HepG2 (cell line): ENCODE measurements around the gene CCNQ. TPM values are rescaled to one million over a fixed set of nuclear protein-coding genes. Genes with fewer than 3 reads are reported as not detected.

ENCODE experiments used
- ESRRA ChIP-seq: sonication (generic); formaldehyde crosslinking; IDR thresholded peaks from 2 replicates; pipeline ENCODE4 v1.5.1; 2020; ENCODE audit warnings: mild to moderate bottlenecking, low read depth, missing genetic modification reagents
- FOSL1 ChIP-seq: sonication (generic); formaldehyde crosslinking; IDR thresholded peaks from 2 replicates; pipeline ENCODE4 v1.9.0; 2021; ENCODE audit warnings: missing genetic modification reagents, borderline replicate concordance
- SAP130 ChIP-seq: IDR thresholded peaks from 2 replicates; pipeline ENCODE4 v1.6.1; 2016; ENCODE audit warnings: low read depth
- SMARCE1 ChIP-seq: fragments of 450-650 bp; IDR thresholded peaks from 2 replicates; pipeline ENCODE4 v1.6.1; 2017; ENCODE audit warnings: borderline replicate concordance
- SOX6 ChIP-seq, 2 experiments: fragments of 450-650 bp in 1 of 2; sonication (generic) in 1 of 2; formaldehyde crosslinking in 1 of 2; IDR thresholded peaks; 2 replicates each; pipeline versions ENCODE4 v1.4.0 to v1.6.1; 2017 to 2020; ENCODE audit warnings: antibody characterized with exemption in 1 of 2, mild to moderate bottlenecking in 1 of 2, missing genetic modification reagents in 1 of 2
- ZNF251 ChIP-seq: sonication (generic); formaldehyde crosslinking; IDR thresholded peaks from 2 replicates; pipeline ENCODE4 v1.9.0; 2021; ENCODE audit warnings: mild to moderate bottlenecking, missing genetic modification reagents
- polyA plus RNA-seq, 8 experiments: library from polyadenylated mRNA; depleted of rRNA in 3 of 8; stranded (reverse) in 7 of 8; unstranded in 1 of 8; fragments of >200 nt; fragmentation: Illumina TruSeq in 4 of 8; extraction: Trizol in 4 of 8; gene quantifications; 2 replicates each; pipeline versions ENCODE4 v1.2.1 to v1.2.3, GENCODE V29; 2011 to 2016; ENCODE audit warnings: low read depth in 4 of 8, missing spikeins in 1 of 8, mixed read lengths in 1 of 8; ENCODE audit not compliant: insufficient read depth in 1 of 8
- total RNA-seq, 5 experiments: library from RNA; depleted of rRNA; stranded (reverse); fragments of >200 nt; fragmentation: Illumina TruSeq; extraction: Trizol; gene quantifications; 2 replicates each; pipeline ENCODE4 v1.2.3, GENCODE V29; 2016; ENCODE audit warnings: low read depth in 1 of 5
- TF ChIP-seq, protein P1 (sequence below): sonication (generic); formaldehyde crosslinking; IDR thresholded peaks from 2 replicates; pipeline ENCODE4 v1.4.0; 2020; ENCODE audit warnings: missing genetic modification reagents
- TF ChIP-seq, protein P2 (sequence below): sonication (generic); formaldehyde crosslinking; IDR thresholded peaks from 2 replicates; pipeline ENCODE4 v1.4.0; 2020; ENCODE audit warnings: low read depth, mild to moderate bottlenecking, missing genetic modification reagents
- TF ChIP-seq, protein P3 (sequence below): sonication (generic); formaldehyde crosslinking; IDR thresholded peaks from 2 replicates; pipeline ENCODE4 v1.5.1; 2020; ENCODE audit warnings: missing genetic modification reagents, mild to moderate bottlenecking, borderline replicate concordance
- TF ChIP-seq, protein P4 (sequence below): IDR thresholded peaks from 2 replicates; pipeline ENCODE4 v1.6.1; 2012; ENCODE audit warnings: low read depth, low read length, improper control_type of control experiment
- TF ChIP-seq, protein P5 (sequence below): sonication (generic); formaldehyde crosslinking; IDR thresholded peaks from 2 replicates; pipeline ENCODE4 v1.9.0; 2022; ENCODE audit warnings: missing genetic modification reagents, mild to moderate bottlenecking, borderline replicate concordance
- TF ChIP-seq, protein P6 (sequence below): sonication (generic); formaldehyde crosslinking; conservative IDR thresholded peaks from 2 replicates; pipeline ENCODE4 v1.4.0; 2020; ENCODE audit warnings: missing genetic modification reagents
- TF ChIP-seq, protein P7 (sequence below): IDR thresholded peaks from 2 replicates; pipeline ENCODE4 v1.6.1; 2018; ENCODE audit warnings: missing genetic modification reagents
- TF ChIP-seq, protein P8 (sequence below): sonication (generic); formaldehyde crosslinking; IDR thresholded peaks from 2 replicates; pipeline ENCODE4 v1.8.1; 2023; ENCODE audit warnings: mild to moderate bottlenecking, inconsistent platforms, moderate library complexity, missing genetic modification reagents, borderline replicate concordance

The CCNQ gene
- total and polyA plus RNA-seq, 2 of the 13 experiments (the other 11 are each of a cell fraction or from before 2014, with no cell fraction given), result 15.0 to 25.5 TPM

DNA sequence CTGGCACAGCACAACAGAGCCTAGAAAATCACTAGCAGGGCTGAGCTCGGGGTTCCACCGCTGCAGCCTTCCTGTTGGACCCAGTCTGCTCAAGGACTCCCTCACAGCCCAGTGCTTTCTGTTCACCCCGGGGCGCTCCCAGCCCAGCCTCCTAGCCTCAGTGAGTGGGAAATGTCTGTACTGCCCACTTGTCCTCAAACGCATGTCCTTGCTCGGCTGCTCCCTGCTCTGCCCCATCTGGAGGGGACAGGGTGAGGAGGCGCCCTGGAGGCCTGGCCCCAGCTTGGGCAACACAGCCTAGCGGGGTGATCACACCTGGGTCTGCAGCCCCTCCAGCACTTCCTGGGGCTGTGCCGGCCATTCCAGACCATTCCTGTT, 11.9 kb upstream of the CCNQ start (continued):
- TF ChIP-seq, protein P1, sequence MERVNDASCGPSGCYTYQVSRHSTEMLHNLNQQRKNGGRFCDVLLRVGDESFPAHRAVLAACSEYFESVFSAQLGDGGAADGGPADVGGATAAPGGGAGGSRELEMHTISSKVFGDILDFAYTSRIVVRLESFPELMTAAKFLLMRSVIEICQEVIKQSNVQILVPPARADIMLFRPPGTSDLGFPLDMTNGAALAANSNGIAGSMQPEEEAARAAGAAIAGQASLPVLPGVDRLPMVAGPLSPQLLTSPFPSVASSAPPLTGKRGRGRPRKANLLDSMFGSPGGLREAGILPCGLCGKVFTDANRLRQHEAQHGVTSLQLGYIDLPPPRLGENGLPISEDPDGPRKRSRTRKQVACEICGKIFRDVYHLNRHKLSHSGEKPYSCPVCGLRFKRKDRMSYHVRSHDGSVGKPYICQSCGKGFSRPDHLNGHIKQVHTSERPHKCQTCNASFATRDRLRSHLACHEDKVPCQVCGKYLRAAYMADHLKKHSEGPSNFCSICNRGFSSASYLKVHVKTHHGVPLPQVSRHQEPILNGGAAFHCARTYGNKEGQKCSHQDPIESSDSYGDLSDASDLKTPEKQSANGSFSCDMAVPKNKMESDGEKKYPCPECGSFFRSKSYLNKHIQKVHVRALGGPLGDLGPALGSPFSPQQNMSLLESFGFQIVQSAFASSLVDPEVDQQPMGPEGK (CRISPR knock-in tag), result no peak
- peak; percentile 5; the same call in 1 of the 2 replicates for TF ChIP-seq SAP130
- TF ChIP-seq, protein P2, sequence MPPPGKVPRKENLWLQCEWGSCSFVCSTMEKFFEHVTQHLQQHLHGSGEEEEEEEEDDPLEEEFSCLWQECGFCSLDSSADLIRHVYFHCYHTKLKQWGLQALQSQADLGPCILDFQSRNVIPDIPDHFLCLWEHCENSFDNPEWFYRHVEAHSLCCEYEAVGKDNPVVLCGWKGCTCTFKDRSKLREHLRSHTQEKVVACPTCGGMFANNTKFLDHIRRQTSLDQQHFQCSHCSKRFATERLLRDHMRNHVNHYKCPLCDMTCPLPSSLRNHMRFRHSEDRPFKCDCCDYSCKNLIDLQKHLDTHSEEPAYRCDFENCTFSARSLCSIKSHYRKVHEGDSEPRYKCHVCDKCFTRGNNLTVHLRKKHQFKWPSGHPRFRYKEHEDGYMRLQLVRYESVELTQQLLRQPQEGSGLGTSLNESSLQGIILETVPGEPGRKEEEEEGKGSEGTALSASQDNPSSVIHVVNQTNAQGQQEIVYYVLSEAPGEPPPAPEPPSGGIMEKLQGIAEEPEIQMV (CRISPR knock-in tag), result no peak
- TF ChIP-seq FOSL1, result no peak
- TF ChIP-seq ZNF251 (CRISPR knock-in tag), result no peak
- TF ChIP-seq, protein P3, sequence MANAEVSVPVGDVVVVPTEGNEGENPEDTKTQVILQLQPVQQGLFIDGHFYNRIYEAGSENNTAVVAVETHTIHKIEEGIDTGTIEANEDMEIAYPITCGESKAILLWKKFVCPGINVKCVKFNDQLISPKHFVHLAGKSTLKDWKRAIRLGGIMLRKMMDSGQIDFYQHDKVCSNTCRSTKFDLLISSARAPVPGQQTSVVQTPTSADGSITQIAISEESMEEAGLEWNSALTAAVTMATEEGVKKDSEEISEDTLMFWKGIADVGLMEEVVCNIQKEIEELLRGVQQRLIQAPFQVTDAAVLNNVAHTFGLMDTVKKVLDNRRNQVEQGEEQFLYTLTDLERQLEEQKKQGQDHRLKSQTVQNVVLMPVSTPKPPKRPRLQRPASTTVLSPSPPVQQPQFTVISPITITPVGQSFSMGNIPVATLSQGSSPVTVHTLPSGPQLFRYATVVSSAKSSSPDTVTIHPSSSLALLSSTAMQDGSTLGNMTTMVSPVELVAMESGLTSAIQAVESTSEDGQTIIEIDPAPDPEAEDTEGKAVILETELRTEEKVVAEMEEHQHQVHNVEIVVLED (CRISPR knock-in tag), result no peak
- TF ChIP-seq, protein P4, sequence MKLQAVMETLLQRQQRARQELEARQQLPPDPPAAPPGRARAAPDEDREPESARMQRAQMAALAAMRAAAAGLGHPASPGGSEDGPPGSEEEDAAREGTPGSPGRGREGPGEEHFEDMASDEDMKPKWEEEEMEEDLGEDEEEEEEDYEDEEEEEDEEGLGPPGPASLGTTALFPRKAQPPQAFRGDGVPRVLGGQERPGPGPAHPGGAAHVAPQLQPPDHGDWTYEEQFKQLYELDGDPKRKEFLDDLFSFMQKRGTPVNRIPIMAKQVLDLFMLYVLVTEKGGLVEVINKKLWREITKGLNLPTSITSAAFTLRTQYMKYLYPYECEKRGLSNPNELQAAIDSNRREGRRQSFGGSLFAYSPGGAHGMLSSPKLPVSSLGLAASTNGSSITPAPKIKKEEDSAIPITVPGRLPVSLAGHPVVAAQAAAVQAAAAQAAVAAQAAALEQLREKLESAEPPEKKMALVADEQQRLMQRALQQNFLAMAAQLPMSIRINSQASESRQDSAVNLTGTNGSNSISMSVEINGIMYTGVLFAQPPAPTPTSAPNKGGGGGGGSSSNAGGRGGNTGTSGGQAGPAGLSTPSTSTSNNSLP, result no peak
- TF ChIP-seq, protein P5, sequence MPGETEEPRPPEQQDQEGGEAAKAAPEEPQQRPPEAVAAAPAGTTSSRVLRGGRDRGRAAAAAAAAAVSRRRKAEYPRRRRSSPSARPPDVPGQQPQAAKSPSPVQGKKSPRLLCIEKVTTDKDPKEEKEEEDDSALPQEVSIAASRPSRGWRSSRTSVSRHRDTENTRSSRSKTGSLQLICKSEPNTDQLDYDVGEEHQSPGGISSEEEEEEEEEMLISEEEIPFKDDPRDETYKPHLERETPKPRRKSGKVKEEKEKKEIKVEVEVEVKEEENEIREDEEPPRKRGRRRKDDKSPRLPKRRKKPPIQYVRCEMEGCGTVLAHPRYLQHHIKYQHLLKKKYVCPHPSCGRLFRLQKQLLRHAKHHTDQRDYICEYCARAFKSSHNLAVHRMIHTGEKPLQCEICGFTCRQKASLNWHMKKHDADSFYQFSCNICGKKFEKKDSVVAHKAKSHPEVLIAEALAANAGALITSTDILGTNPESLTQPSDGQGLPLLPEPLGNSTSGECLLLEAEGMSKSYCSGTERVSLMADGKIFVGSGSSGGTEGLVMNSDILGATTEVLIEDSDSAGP, result 0 out of 2 replicates have a peak, but pooled peaks have one; percentile 28
- TF ChIP-seq SOX6 (IDR thresholded peaks at IDR 0.05), result no peak
- 0 out of 2 replicates have a peak, but pooled peaks have one; percentile 6 for TF ChIP-seq SOX6 (CRISPR knock-in tag; IDR thresholded peaks at IDR 0.05)
- TF ChIP-seq, protein P6, sequence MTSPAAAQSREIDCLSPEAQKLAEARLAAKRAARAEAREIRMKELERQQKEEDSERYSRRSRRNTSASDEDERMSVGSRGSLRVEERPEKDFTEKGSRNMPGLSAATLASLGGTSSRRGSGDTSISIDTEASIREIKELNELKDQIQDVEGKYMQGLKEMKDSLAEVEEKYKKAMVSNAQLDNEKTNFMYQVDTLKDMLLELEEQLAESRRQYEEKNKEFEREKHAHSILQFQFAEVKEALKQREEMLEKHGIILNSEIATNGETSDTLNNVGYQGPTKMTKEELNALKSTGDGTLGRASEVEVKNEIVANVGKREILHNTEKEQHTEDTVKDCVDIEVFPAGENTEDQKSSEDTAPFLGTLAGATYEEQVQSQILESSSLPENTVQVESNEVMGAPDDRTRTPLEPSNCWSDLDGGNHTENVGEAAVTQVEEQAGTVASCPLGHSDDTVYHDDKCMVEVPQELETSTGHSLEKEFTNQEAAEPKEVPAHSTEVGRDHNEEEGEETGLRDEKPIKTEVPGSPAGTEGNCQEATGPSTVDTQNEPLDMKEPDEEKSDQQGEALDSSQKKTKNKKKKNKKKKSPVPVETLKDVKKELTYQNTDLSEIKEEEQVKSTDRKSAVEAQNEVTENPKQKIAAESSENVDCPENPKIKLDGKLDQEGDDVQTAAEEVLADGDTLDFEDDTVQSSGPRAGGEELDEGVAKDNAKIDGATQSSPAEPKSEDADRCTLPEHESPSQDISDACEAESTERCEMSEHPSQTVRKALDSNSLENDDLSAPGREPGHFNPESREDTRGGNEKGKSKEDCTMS (CRISPR knock-in tag), result no peak
- TF ChIP-seq SMARCE1, result no peak
- TF ChIP-seq, protein P7, sequence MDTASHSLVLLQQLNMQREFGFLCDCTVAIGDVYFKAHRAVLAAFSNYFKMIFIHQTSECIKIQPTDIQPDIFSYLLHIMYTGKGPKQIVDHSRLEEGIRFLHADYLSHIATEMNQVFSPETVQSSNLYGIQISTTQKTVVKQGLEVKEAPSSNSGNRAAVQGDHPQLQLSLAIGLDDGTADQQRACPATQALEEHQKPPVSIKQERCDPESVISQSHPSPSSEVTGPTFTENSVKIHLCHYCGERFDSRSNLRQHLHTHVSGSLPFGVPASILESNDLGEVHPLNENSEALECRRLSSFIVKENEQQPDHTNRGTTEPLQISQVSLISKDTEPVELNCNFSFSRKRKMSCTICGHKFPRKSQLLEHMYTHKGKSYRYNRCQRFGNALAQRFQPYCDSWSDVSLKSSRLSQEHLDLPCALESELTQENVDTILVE (CRISPR knock-in tag), result no peak
- TF ChIP-seq ESRRA (CRISPR knock-in tag), result 0 out of 2 replicates have a peak, but pooled peaks have one; percentile 18
- TF ChIP-seq, protein P8, sequence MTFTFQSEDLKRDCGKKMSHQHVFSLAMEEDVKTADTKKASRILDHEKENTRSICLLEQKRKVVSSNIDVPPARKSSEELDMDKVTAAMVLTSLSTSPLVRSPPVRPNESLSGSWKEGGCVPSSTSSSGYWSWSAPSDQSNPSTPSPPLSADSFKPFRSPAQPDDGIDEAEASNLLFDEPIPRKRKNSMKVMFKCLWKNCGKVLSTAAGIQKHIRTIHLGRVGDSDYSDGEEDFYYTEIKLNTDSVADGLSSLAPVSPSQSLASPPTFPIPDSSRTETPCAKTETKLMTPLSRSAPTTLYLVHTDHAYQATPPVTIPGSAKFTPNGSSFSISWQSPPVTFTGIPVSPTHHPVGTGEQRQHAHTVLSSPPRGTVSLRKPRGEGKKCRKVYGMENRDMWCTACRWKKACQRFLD (CRISPR knock-in tag), result no peak
